Trophoblast cell (in vitro differentiated cells and primary cell): ENCODE results near the gene MPP7.
A peak's percentile ranks its signal among the peaks of the same experiment; 100 is the strongest.

ENCODE experiments used
- DNase-seq, 2 donors: peaks; one replicate each; pipeline ENCODE4 v3.0.0-alpha.2; 2016
- H2AFZ ChIP-seq: 2 replicates; pipeline ENCODE4 v1.6.1; 2013; ENCODE audit warnings: low read length, moderate library complexity, mild to moderate bottlenecking; ENCODE audit not compliant: insufficient read depth, poor library complexity
- H2AK5ac ChIP-seq: 2 replicates; pipeline ENCODE4 v1.6.1; 2013; ENCODE audit warnings: mild to moderate bottlenecking, low read length
- H2BK120ac ChIP-seq: 2 replicates; pipeline ENCODE4 v1.6.1; 2013; ENCODE audit warnings: low read length, mild to moderate bottlenecking, moderate library complexity; ENCODE audit not compliant: insufficient read depth, poor library complexity
- H2BK12ac ChIP-seq: 2 replicates; pipeline ENCODE4 v1.6.1; 2013; ENCODE audit warnings: mild to moderate bottlenecking, low read length, moderate library complexity
- H2BK5ac ChIP-seq: 2 replicates; pipeline ENCODE4 v1.6.1; 2013; ENCODE audit warnings: low read length, low read depth, moderate library complexity, mild to moderate bottlenecking; ENCODE audit not compliant: poor library complexity
- H3K14ac ChIP-seq: 2 replicates; pipeline ENCODE4 v1.6.1; 2013; ENCODE audit warnings: mild to moderate bottlenecking, low read length
- H3K18ac ChIP-seq: 2 replicates; pipeline ENCODE4 v1.6.1; 2013; ENCODE audit warnings: mild to moderate bottlenecking, low read length
- H3K23ac ChIP-seq: 2 replicates; pipeline ENCODE4 v1.6.1; 2013; ENCODE audit warnings: low read length
- H3K27ac ChIP-seq: 2 replicates; pipeline ENCODE4 v1.5.1; 2013; ENCODE audit warnings: low read depth, mild to moderate bottlenecking, inconsistent platforms, low read length, moderate library complexity
- H3K27me3 ChIP-seq: 2 replicates; pipeline ENCODE4 v1.6.1; 2013; ENCODE audit warnings: inconsistent platforms, mild to moderate bottlenecking, low read length, moderate library complexity; ENCODE audit not compliant: insufficient read depth
- H3K36me3 ChIP-seq, 2 experiments: 1 replicate in 1 of 2; 2 replicates in 1 of 2; pipeline ENCODE4 v1.6.1; 2013; ENCODE audit warnings: low read length in 2 of 2, mild to moderate bottlenecking in 2 of 2, moderate library complexity in 1 of 2; ENCODE audit not compliant: insufficient read depth in 2 of 2, control insufficient read depth in 1 of 2
- H3K4ac ChIP-seq: 2 replicates; pipeline ENCODE4 v1.6.1; 2013; ENCODE audit warnings: low read depth, mild to moderate bottlenecking, low read length, moderate library complexity
- H3K4me1 ChIP-seq, 2 experiments: 1 replicate in 1 of 2; 2 replicates in 1 of 2; pipeline ENCODE4 v1.6.1; 2013; ENCODE audit warnings: low read length in 2 of 2, mild to moderate bottlenecking in 2 of 2, moderate library complexity in 1 of 2; ENCODE audit not compliant: insufficient read depth in 2 of 2, control insufficient read depth in 1 of 2
- H3K4me2 ChIP-seq: 2 replicates; pipeline ENCODE4 v1.6.1; 2013; ENCODE audit warnings: inconsistent platforms, mild to moderate bottlenecking, low read length, moderate library complexity
- H3K4me3 ChIP-seq: 2 replicates; pipeline ENCODE4 v1.5.1; 2013; ENCODE audit warnings: mild to moderate bottlenecking, low read depth, low read length, inconsistent platforms
- H3K79me1 ChIP-seq: one replicate; pipeline ENCODE4 v1.6.1; 2013; ENCODE audit warnings: low read length
- H3K79me2 ChIP-seq: 2 replicates; pipeline ENCODE4 v1.6.1; 2013; ENCODE audit warnings: low read length, mild to moderate bottlenecking; ENCODE audit not compliant: control insufficient read depth, insufficient read depth, poor library complexity
- H3K9ac ChIP-seq: 2 replicates; pipeline ENCODE4 v1.6.1; 2013; ENCODE audit warnings: mild to moderate bottlenecking, low read length
- H3K9me3 ChIP-seq: 2 replicates; pipeline ENCODE4 v1.6.1; 2013; ENCODE audit warnings: low read depth, mild to moderate bottlenecking, control low read depth, inconsistent platforms, low read length; ENCODE audit not compliant: insufficient read depth
- H4K12ac ChIP-seq: 2 replicates; pipeline ENCODE4 v1.6.1; 2013; ENCODE audit warnings: low read depth, mild to moderate bottlenecking, low read length, moderate library complexity
- H4K8ac ChIP-seq: 2 replicates; pipeline ENCODE4 v1.6.1; 2013; ENCODE audit warnings: low read depth, mild to moderate bottlenecking, low read length, moderate library complexity
- H4K91ac ChIP-seq: one replicate; pipeline ENCODE4 v1.6.1; 2013; ENCODE audit warnings: low read depth, mild to moderate bottlenecking, low read length, moderate library complexity
- WGBS: extraction: QIAGEN DNeasy Blood & Tissue Kit; methylation state at CpG from one replicate; pipeline ENCODE4 v1.1.7; 2013; ENCODE audit warnings: missing lambda C conversion rate; ENCODE audit not compliant: insufficient read length, insufficient coverage; ENCODE audit errors: extremely low coverage; 5-methylcytosine and 5-hydroxymethylcytosine counted together

MPP7 gene

DNA sequence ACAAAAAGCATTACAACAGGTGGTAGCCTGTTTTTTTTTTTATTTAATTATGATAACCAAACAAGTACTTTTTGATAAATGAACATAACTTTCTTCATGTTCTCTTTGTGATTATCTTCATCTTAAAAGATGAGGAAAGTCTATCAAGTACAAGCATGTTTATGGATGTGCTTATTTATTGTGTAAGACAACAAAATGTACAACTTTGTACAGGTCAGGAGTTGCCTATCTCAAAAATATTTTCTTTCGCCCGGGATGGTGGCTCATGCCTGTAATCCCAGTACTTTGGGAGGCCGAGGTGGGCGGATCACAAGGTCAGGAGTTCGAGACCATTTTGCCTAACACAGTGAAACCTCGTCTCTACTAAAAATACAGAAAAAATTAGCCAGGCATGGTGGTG lies 17.0 kb downstream of the MPP7 start:
- Histone ChIP-seq H3K79me1 (no peaks in the 10 kb centered on the region), H2AFZ (no peak overlapping the region), H3K18ac (no peak overlapping the region), H3K4ac (no peak overlapping the region), H2BK5ac (no peak overlapping the region), H3K27me3 (no peaks in the 10 kb centered on the region), H3K4me2 (no peak overlapping the region), H3K4me3 (no peak overlapping the region), H4K12ac (no peak overlapping the region), H2BK12ac (no peak overlapping the region), H3K79me2 (no peaks in the 10 kb centered on the region), H2AK5ac (no peak overlapping the region), H4K8ac (no peak overlapping the region), H3K36me3 (no peaks in the 10 kb centered on the region), H3K4me1 (peaks cover 5 to 10% of the 10 kb centered on the region in 2 experiments), H3K23ac (no peak overlapping the region), H2BK120ac (no peak overlapping the region), H3K9ac (no peak overlapping the region), H4K91ac (no peak overlapping the region), H3K9me3 (no peaks in the 10 kb centered on the region), H3K27ac (no peak overlapping the region), H3K14ac (no peak overlapping the region)
- no CpG with 5 or more reads among the region's 6 CpGs for WGBS
- DNase-seq = no peak

DNA sequence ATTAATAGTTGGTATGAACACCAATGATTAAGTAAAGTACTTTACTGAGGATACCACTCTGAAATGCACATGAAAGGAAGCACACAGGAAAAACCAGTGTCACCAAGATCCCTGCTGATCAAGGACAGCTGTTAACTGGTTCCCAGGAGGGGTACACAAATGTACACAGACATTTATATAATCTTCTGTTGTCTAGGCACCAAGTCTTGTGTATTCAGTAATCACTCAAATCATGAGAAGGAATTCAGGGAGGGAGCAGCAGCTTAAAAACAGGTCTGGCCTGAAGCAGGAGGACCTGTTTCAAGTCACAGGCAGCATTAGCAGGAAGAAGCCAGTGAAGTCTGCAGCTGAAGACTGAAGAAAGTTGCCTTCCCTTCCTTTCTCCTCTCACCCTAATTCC lies 18.7 kb downstream of the MPP7 start:
- H3K9me3 ChIP-seq = no peaks in the 10 kb centered on the region
- peak overlapping the region; percentile 49 for H3K27ac ChIP-seq
- no peak overlapping the region for H3K4ac ChIP-seq
- H3K27me3 ChIP-seq = no peaks in the 10 kb centered on the region
- DNase-seq = peak; percentile 74 to 90
- H3K79me1 ChIP-seq = peaks cover 2% of the 10 kb centered on the region
- no peak overlapping the region for H2BK12ac ChIP-seq
- H3K9ac ChIP-seq = no peak overlapping the region
- no peak overlapping the region for H4K12ac ChIP-seq
- no peak overlapping the region for H3K4me3 ChIP-seq
- H3K4me2 ChIP-seq = no peak overlapping the region
- H3K4me1 ChIP-seq = peaks cover 5 to 10% of the 10 kb centered on the region in 2 experiments
- no peak overlapping the region for H2BK120ac ChIP-seq
- no peaks in the 10 kb centered on the region for H3K36me3 ChIP-seq
- no peaks in the 10 kb centered on the region for H3K79me2 ChIP-seq
- H3K14ac ChIP-seq = no peak overlapping the region
- H3K18ac ChIP-seq = no peak overlapping the region
- no peak overlapping the region for H2BK5ac ChIP-seq
- no peak overlapping the region for H4K91ac ChIP-seq
- H2AFZ ChIP-seq = no peak overlapping the region
- H3K23ac ChIP-seq = no peak overlapping the region
- no peak overlapping the region for H4K8ac ChIP-seq
- no peak overlapping the region for H2AK5ac ChIP-seq

DNA sequence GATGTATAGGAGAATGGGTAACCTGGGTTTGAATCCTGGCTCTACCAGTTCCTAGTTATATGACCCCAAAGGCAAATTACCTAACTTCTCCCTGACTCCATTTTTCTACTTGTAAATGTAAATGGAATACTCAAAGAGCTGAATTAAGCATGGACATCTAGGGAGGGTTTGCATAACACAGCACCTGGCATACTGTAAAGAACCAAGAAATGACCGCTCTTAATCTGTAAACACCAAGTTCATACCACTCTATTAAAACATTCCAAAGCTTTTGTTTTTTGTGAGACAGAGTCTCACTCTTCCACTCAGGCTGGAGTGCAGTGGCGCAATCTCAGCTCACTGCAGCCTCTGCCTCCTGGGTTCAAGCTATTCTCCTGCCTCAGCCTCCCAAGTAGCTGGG lies 19.6 kb downstream of the MPP7 start:
- H3K4ac ChIP-seq = no peak overlapping the region
- peaks cover 5 to 10% of the 10 kb centered on the region in 2 experiments for H3K4me1 ChIP-seq
- peaks cover 2% of the 10 kb centered on the region for H3K79me1 ChIP-seq
- no peak overlapping the region for H2BK120ac ChIP-seq
- H3K4me2 ChIP-seq = no peak overlapping the region
- H3K27ac ChIP-seq = no peak overlapping the region
- no peaks in the 10 kb centered on the region for H3K27me3 ChIP-seq
- H2BK5ac ChIP-seq = no peak overlapping the region
- no peaks in the 10 kb centered on the region for H3K36me3 ChIP-seq
- no peak overlapping the region for H3K4me3 ChIP-seq
- H2AFZ ChIP-seq = no peak overlapping the region
- H3K23ac ChIP-seq = no peak overlapping the region
- H3K14ac ChIP-seq = no peak overlapping the region
- no peak overlapping the region for H4K91ac ChIP-seq
- H3K18ac ChIP-seq = no peak overlapping the region
- H3K79me2 ChIP-seq = no peaks in the 10 kb centered on the region
- H3K9ac ChIP-seq = no peak overlapping the region
- no peak overlapping the region for H2BK12ac ChIP-seq
- WGBS = no CpG with 5 or more reads among the region's 2 CpGs
- no peak overlapping the region for H4K12ac ChIP-seq
- peak in 1 of 2 donors; percentile 61 for DNase-seq
- no peak overlapping the region for H4K8ac ChIP-seq
- H2AK5ac ChIP-seq = no peak overlapping the region
- no peaks in the 10 kb centered on the region for H3K9me3 ChIP-seq

DNA sequence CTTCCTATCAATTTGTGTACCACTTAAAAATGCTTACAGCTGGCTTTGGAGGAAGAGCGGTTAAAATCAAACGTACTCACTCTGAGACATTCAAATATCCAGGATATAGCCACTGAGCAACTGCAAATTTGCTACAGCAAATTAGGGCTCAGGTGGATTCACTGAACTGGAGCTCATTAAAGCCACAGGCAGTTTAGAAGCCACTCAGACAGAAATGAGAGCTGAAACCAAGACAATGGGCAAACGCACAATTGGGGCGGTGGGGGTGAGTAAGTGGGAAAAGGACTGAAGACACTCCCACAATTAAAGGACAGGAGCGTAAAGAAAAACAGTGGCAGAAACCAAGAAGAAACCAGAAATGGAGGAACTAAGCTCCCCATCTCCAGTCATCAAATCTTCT lies 20.5 kb downstream of the MPP7 start:
- H3K79me1 ChIP-seq = peaks cover 2% of the 10 kb centered on the region
- H3K4me3 ChIP-seq = no peak overlapping the region
- no CpG with 5 or more reads among the region's 5 CpGs for WGBS
- H3K27me3 ChIP-seq = no peaks in the 10 kb centered on the region
- DNase-seq = no peak
- H3K18ac ChIP-seq = no peak overlapping the region
- no peak overlapping the region for H3K14ac ChIP-seq
- H4K12ac ChIP-seq = no peak overlapping the region
- no peak overlapping the region for H3K23ac ChIP-seq
- H2BK5ac ChIP-seq = no peak overlapping the region
- H3K9ac ChIP-seq = no peak overlapping the region
- H2AFZ ChIP-seq = no peak overlapping the region
- H3K79me2 ChIP-seq = no peaks in the 10 kb centered on the region
- no peak overlapping the region for H2AK5ac ChIP-seq
- no peak overlapping the region for H4K91ac ChIP-seq
- no peak overlapping the region for H2BK120ac ChIP-seq
- H3K4me1 ChIP-seq = peaks cover 5 to 10% of the 10 kb centered on the region in 2 experiments
- H3K27ac ChIP-seq = no peak overlapping the region
- H3K4ac ChIP-seq = no peak overlapping the region
- H3K9me3 ChIP-seq = no peaks in the 10 kb centered on the region
- H3K36me3 ChIP-seq = no peaks in the 10 kb centered on the region
- H4K8ac ChIP-seq = no peak overlapping the region
- no peak overlapping the region for H3K4me2 ChIP-seq
- no peak overlapping the region for H2BK12ac ChIP-seq
